Measurements from ENCODE around the gene NELL1. TPM values are rescaled to one million over a fixed set of nuclear protein-coding genes. Genes with fewer than 3 reads are reported as not detected.

Gene NELL1
- total RNA-seq, 1 donor from 2014 or later = 0.29 TPM

DNA sequence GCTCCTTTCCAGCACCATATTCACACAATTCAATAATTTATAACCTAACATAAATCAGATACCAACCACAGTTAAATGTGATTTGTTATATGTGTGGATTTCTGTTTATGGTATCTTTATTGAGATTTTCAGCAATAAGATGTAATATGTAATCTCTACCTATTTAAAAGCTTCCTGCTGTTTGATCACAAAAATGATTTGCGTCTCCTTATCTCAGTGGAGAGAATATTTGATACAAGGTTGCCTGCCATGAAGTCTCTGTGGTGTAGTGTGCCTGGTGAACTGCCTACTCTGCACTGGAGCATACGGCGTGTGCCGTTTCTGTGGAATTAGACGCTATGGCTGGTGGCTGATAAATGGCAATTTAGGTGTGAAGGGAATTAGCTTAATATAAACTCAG, 741.1 kb downstream of the NELL1 start:
- no peaks in the 10 kb centered on the region for H3K36me3 Mint-ChIP-seq (ENCODE audit: unreplicated experiment)
- no peak overlapping the region for H3K27ac Mint-ChIP-seq (ENCODE audit: unreplicated experiment)
- H3K27me3 Mint-ChIP-seq (ENCODE audit: unreplicated experiment) = no peaks in the 10 kb centered on the region
- TF ChIP-seq, protein P1, sequence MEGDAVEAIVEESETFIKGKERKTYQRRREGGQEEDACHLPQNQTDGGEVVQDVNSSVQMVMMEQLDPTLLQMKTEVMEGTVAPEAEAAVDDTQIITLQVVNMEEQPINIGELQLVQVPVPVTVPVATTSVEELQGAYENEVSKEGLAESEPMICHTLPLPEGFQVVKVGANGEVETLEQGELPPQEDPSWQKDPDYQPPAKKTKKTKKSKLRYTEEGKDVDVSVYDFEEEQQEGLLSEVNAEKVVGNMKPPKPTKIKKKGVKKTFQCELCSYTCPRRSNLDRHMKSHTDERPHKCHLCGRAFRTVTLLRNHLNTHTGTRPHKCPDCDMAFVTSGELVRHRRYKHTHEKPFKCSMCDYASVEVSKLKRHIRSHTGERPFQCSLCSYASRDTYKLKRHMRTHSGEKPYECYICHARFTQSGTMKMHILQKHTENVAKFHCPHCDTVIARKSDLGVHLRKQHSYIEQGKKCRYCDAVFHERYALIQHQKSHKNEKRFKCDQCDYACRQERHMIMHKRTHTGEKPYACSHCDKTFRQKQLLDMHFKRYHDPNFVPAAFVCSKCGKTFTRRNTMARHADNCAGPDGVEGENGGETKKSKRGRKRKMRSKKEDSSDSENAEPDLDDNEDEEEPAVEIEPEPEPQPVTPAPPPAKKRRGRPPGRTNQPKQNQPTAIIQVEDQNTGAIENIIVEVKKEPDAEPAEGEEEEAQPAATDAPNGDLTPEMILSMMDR (IDR thresholded peaks at IDR 0.05; ENCODE audit: partially characterized antibody, unreplicated experiment) = no peak
- DNase-seq = no peak
- peaks cover 2% of the 10 kb centered on the region for H3K4me1 Mint-ChIP-seq (ENCODE audit: low read depth, unreplicated experiment)
- H3K9me3 Mint-ChIP-seq (ENCODE audit: unreplicated experiment) = no peaks in the 10 kb centered on the region
- no peak overlapping the region for H3K4me3 Mint-ChIP-seq (ENCODE audit: unreplicated experiment)

DNA sequence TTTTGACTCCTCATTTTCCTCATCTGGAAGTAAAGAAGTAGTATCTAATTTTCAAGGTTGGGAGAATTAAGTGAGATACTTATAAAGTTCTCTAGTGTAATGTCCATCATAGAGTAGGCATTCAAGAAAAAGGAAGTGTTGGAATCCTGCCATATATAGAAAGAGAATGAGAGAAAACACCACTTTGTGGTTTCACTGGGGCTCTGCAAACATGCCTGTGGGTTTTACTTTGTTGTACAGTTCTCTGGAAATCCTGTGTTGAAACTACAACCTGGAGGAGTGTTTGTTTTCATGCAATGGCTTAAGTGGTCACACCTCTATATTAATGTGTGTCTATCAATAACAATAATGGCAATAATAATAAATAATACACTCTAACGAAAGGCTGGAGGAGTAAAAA, 741.7 kb downstream of the NELL1 start:
- Mint-ChIP-seq H3K27me3 (ENCODE audit: unreplicated experiment) (no peaks in the 10 kb centered on the region), H3K27ac (ENCODE audit: unreplicated experiment) (no peak overlapping the region), H3K4me1 (ENCODE audit: low read depth, unreplicated experiment) (peaks cover 3% of the 10 kb centered on the region), H3K9me3 (ENCODE audit: unreplicated experiment) (no peaks in the 10 kb centered on the region), H3K36me3 (ENCODE audit: unreplicated experiment) (no peaks in the 10 kb centered on the region), H3K4me3 (ENCODE audit: unreplicated experiment) (no peak overlapping the region)
- no peak for DNase-seq
- TF ChIP-seq, protein P1 (IDR thresholded peaks at IDR 0.05; ENCODE audit: partially characterized antibody, unreplicated experiment) = no peak

- Mint-ChIP-seq H3K9me3 (ENCODE audit: unreplicated experiment) (no peaks in the 10 kb centered on the region), H3K36me3 (ENCODE audit: unreplicated experiment) (no peaks in the 10 kb centered on the region), H3K4me3 (ENCODE audit: unreplicated experiment) (no peak overlapping the region), H3K4me1 (ENCODE audit: low read depth, unreplicated experiment) (peaks cover 3% of the 10 kb centered on the region), H3K27me3 (ENCODE audit: unreplicated experiment) (no peaks in the 10 kb centered on the region), H3K27ac (ENCODE audit: unreplicated experiment) (no peak overlapping the region)
- no peak for DNase-seq
- TF ChIP-seq, protein P1 (IDR thresholded peaks at IDR 0.05; ENCODE audit: partially characterized antibody, unreplicated experiment) = no peak
Observed at GRCh38 chr11:21411597-21411996, 742.2 kb downstream of the NELL1 start.

DNA sequence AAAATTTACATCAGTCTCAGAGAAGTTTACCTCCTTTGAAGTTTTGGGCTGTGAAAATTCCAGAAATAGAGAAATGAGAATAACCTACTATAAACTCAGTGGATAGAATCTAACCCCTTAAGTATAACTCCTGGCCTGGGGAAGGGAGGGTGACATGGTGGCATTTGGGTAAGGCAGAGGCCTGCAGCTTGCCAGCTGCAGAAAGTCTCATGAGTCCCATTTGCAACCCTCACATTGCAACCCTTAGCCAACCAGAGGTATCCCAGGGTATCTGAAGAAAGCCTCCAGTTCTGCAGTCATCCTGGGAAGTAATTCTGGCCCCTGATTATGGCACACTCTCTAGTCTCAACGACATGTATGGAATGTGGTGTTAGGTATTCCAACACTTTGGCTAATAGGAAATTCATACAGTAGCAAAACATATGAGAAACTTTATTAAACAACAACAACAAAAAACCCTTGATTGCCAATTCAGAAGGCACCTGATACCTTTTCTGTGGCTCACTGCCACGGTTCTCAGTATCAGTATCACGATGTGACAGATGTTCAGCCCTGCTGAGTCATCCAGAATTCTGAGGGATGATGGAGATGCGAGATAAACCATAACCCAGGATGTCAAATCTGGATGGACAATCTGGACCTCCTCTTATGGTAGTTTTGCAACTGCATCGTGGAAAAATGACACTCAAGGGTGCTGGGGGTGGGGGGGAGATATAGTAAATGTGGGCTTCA, 743.4 kb downstream of the NELL1 start:
- Mint-ChIP-seq H3K4me1 (ENCODE audit: low read depth, unreplicated experiment) (peaks cover 3% of the 10 kb centered on the region), H3K4me3 (ENCODE audit: unreplicated experiment) (no peak overlapping the region), H3K27me3 (ENCODE audit: unreplicated experiment) (no peaks in the 10 kb centered on the region), H3K27ac (ENCODE audit: unreplicated experiment) (no peak overlapping the region), H3K9me3 (ENCODE audit: unreplicated experiment) (no peaks in the 10 kb centered on the region), H3K36me3 (ENCODE audit: unreplicated experiment) (no peaks in the 10 kb centered on the region)
- TF ChIP-seq, protein P1 (IDR thresholded peaks at IDR 0.05; ENCODE audit: partially characterized antibody, unreplicated experiment) = no peak
- no peak for DNase-seq

DNA sequence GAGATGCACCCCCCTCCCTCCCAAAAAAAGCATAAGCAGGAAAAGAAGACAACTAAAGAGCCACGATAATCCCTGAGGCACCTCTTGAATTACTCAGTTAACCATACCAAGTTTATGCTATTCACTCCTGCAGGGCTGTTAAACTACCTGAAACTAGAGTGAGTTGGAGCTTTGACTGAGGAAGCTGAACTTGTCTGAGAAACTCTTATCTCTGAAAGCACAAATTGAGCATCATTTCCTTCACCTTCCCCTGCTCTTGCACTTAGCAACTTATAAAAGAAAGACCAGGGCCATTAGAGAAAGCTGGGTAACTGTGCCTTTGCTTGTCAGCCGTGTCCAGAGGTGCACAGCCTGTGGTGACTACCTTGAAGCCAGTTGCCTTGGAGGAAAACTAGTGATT, 745.6 kb downstream of the NELL1 start:
- Mint-ChIP-seq H3K27me3 (ENCODE audit: unreplicated experiment) (no peaks in the 10 kb centered on the region), H3K36me3 (ENCODE audit: unreplicated experiment) (no peaks in the 10 kb centered on the region), H3K4me3 (ENCODE audit: unreplicated experiment) (no peak overlapping the region), H3K27ac (ENCODE audit: unreplicated experiment) (no peak overlapping the region), H3K4me1 (ENCODE audit: low read depth, unreplicated experiment) (peaks cover 3% of the 10 kb centered on the region), H3K9me3 (ENCODE audit: unreplicated experiment) (no peaks in the 10 kb centered on the region)
- TF ChIP-seq, protein P1 (IDR thresholded peaks at IDR 0.05; ENCODE audit: partially characterized antibody, unreplicated experiment) = no peak
- no peak for DNase-seq
